HG03039 (cell line): ENCODE measurements around the gene RASGRF1.
"Not testable (repeated sequence)": the region's sequence is repeated elsewhere in the genome, so short reads cannot be mapped to it uniquely, and the experiment has no call there.

Experiments used
- ATAC-seq: cut with Tn5 transposase; IDR thresholded peaks from one replicate; pipeline ENCODE4 v1.9.1; 2021; ENCODE audit warnings: mild to moderate bottlenecking, moderate library complexity; ENCODE audit not compliant: unreplicated experiment

The RASGRF1 gene

GRCh38 chr15:79016527-79017170, 73.9 kb downstream of the RASGRF1 start:
- no peak for ATAC-seq

- ATAC-seq, result no peak
Observed at GRCh38 chr15:79015416-79015815, 75.2 kb downstream of the RASGRF1 start.

DNA sequence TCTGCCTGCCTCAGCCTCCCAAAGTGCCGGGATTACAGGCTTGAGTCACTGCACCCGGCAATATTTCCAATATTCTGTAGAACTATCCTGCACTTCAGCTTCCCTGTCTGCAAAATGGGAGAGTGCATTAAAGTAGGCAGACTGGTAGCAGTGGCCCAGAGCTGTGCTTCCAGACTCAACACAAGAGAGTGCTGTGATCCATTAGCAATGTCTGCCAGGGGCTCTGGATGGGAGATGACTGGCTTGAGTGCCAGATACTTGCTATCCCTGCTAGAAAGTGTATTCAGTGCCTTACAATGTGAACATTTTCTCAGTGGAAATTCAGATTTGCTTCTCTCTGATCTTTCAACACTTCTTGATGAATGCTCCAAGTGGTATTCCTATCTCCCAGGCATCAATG, 80.3 kb downstream of the RASGRF1 start:
- no peak for ATAC-seq

GRCh38 chr15:79009379-79009778, 81.2 kb downstream of the RASGRF1 start:
- no peak for ATAC-seq

- ATAC-seq, result no peak
Observed at GRCh38 chr15:79008659-79009058, 81.9 kb downstream of the RASGRF1 start.

GRCh38 chr15:79007066-79007465, 83.5 kb downstream of the RASGRF1 start:
- ATAC-seq, result no peak

DNA sequence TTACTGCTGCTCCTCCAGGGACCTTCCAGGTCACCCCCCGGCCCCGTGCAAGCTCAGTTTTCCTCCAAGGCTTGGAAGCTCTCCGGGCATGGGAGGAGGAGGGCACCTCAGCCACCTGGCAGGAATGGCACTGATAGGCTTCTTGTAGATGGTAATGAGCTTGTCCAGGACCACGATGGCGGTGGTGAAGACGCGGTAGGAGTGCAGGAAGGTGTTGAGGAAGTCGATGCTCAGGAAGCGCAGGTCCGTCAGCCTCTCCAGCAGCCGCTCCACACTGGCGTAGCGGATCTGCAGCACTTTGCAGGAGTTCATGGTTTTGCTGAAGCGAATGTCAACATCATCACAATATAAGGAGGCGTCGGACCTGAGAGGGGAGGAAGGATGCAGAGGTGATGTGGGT, 84.5 kb downstream of the RASGRF1 start:
- ATAC-seq, result no peak

DNA sequence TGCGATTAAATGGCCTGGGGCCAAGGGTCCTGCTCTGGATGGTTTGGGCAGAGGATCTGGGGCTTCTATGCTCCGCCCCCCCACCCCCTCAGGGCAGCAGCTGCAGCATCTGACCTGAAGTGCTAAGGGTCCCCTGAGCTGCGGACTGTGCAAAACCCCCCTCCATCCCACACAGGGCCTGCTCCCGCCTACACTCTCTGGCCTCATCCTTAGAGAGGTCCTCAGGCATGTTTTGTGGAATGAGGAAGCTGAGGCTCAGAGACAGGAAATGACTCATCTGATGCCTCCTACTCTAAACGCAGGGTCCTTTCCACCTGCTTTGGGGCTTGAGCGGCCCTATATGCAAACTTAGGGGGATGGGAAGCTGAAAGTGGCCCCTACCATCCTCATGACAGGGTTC, 86.2 kb downstream of the RASGRF1 start:
- peak; percentile 77 for ATAC-seq

- no peak for ATAC-seq
Observed at GRCh38 chr15:79003896-79004295, 86.7 kb downstream of the RASGRF1 start.

DNA sequence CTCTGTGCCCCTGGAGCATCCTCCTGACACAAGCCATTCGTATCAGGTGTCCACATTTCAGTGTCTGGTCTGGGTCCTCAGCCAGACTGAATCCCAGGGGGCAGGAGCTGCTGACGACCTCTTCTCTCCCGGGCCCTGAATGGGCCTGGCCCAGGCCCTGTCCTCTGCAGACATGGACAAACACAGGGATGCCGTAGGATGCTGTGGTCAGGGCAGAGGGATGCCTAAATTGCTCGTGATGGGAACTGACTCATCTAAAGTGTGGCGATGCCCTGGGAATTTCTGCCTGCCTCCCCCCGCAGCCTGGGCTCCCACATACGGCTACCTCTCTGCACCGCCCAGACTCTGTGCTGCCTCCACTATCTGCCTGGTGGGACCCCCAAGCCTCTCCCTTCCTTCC, 87.3 kb downstream of the RASGRF1 start:
- no peak for ATAC-seq

DNA sequence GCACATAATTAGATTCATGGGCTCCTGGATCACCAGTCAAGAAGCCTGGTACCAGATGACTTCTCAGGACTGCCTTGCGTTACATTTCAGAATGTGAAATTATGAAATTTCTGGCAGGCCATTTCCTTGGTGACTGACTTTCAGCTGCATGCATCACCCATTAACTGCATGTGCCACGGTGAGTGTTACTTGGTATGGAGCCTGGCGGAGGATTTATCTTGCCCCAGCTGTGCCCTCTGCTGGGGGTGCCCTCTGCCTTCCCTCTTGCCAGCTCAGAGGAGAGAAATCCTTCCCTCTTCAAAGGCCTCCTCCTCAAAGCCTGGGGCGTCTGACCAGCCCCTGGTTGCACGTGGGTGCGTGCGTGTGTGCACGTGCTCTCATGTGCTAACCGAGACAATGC, 88.0 kb downstream of the RASGRF1 start:
- no peak for ATAC-seq

DNA sequence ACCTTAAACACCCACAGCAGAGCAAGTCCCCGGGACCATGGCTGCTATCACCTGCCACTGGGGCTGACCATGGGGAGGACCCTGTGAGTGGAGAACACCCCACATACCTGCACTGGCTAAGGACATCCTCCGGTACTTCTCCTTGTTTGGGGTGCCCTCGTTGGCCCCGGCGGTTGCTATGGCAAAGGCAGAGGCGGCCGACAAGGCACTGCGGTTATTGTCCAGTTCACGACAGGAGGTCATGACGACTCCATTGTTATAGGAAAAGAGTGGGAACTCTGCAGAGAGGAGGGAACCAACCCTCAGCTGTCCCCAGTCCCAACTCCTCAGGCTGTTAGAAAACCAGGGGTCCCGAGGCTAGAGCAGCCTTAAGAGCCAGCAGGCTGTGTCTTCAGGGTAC, 90.9 kb downstream of the RASGRF1 start:
- ATAC-seq, result no peak

DNA sequence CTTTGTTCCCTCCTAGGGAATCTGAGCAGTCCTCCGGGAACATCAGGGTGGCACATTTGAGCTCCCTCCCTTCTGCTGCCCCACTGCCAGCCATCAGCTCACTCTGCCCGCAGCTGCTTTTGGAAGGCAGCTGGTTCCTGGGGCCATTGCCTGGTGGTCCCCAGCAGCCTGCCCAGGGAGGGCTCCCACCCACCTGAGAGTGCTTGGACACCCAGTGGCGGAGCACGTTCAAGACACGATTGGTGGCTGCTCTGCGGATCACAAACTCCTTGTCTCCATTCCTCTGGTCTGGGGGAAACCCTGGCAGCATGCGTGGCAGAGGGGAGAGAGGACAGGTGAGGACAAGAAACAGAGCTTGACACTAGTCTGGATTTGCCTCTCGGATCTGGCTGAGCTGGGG, 92.1 kb downstream of the RASGRF1 start:
- no peak for ATAC-seq

DNA sequence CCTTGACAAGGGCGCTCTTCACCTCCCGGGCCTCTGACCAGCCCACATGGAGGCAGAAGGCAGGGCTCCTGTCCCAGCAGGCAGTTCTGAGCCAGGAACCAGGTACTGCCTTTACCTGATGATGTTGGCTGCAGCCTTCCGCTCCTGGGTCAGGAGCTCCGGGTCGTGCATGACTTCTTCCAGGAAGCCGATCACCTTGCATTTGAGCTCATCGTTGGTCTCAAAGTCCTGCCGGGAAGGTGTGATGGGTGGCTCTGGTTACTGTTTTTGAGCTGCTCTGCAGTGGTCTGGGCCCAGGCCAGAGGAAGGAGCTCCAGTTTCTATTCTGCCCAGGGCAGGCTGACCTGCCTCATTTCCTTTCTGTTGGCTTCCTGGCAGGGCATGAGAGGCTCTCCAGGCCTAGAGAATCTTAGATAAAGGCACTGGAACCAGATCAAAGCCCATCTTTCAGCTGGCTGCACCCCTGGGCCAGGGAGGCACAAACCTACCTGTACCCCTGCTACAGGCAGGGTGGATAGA, 92.5 kb downstream of the RASGRF1 start:
- ATAC-seq, result no peak

- ATAC-seq, result no peak
Observed at GRCh38 chr15:78996894-78997275, 93.7 kb downstream of the RASGRF1 start.

- no peak for ATAC-seq
Observed at GRCh38 chr15:78995921-78996893, 94.4 kb downstream of the RASGRF1 start.

- not testable (repeated sequence) for ATAC-seq
Observed at GRCh38 chr15:78995161-78995560, 95.4 kb downstream of the RASGRF1 start.

DNA sequence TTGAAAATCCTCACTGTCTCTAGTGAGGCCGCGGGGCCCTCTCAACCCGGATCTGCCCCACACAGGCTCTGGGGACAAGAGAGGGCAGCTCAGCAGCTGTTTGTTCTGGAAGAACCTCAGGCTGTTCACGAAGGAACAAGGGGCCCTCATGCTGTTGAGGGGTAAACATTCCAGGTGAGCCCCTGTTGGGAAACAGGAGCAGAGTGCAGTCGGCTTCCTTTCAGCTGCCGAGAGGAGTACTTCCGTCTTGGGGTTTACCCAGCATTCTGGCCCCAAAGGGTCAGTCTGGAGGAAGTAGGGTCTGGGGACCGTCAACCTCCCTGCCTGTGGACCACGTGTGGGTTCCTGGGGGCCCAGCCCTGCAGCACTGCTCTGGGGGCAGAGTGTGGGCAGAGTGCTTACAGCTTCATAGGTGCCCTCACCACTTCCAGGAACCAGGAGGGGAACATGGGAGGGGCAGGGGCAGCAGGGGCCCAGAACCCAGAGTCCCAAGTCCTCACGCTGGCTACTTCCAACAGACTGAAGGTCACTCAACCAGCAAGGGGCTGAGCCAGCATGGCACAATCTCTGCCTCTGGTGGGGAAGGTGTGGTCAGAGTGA, 96.5 kb downstream of the RASGRF1 start:
- ATAC-seq, result no peak

- ATAC-seq, result no peak
Observed at GRCh38 chr15:78993257-78993930, 97.2 kb downstream of the RASGRF1 start.

- ATAC-seq, result no peak
Observed at GRCh38 chr15:78992416-78993256, 97.9 kb downstream of the RASGRF1 start.
